HG02678 (cell line): ENCODE measurements around the gene DPH1.

ENCODE experiments used
- ATAC-seq: cut with Tn5 transposase; IDR thresholded peaks from one replicate; pipeline ENCODE4 v1.9.1; 2021; ENCODE audit warnings: mild to moderate bottlenecking, moderate library complexity; ENCODE audit not compliant: unreplicated experiment

DPH1 gene

GRCh38 chr17:2060681-2061440 is 30.9 kb downstream of the DPH1 start:
- ATAC-seq = no peak

- no peak for ATAC-seq
Observed at GRCh38 chr17:2061441-2061958, 31.5 kb downstream of the DPH1 start.

- no peak for ATAC-seq
Observed at GRCh38 chr17:2062571-2063183, 32.7 kb downstream of the DPH1 start.

- ATAC-seq = no peak
Observed at GRCh38 chr17:2063261-2064146, 33.6 kb downstream of the DPH1 start.

GRCh38 chr17:2064147-2064489 is 34.2 kb downstream of the DPH1 start:
- ATAC-seq = no peak

- ATAC-seq = no peak
Observed at GRCh38 chr17:2064520-2064971, 34.6 kb downstream of the DPH1 start.

- ATAC-seq = no peak
Observed at GRCh38 chr17:2064980-2065785, 35.2 kb downstream of the DPH1 start.

- ATAC-seq = no peak
Observed at GRCh38 chr17:2065949-2066400, 36.0 kb downstream of the DPH1 start.

GRCh38 chr17:2067048-2067561 is 37.2 kb downstream of the DPH1 start:
- no peak for ATAC-seq

GRCh38 chr17:2067608-2068024 is 37.7 kb downstream of the DPH1 start:
- no peak for ATAC-seq

GRCh38 chr17:2068031-2068518 is 38.1 kb downstream of the DPH1 start:
- ATAC-seq = no peak

GRCh38 chr17:2068519-2069051 is 38.6 kb downstream of the DPH1 start:
- ATAC-seq = no peak

GRCh38 chr17:2070241-2071023 is 40.5 kb downstream of the DPH1 start:
- ATAC-seq = peak; percentile 76

GRCh38 chr17:2071024-2071385 is 41.1 kb downstream of the DPH1 start:
- ATAC-seq = no peak

- no peak for ATAC-seq
Observed at GRCh38 chr17:2071455-2072281, 41.7 kb downstream of the DPH1 start.

- no peak for ATAC-seq
Observed at GRCh38 chr17:2074919-2075318, 45.0 kb downstream of the DPH1 start.

- ATAC-seq = no peak
Observed at GRCh38 chr17:2075336-2076086, 45.6 kb downstream of the DPH1 start.
